Measurements from ENCODE around the gene ZNF277.

ZNF277 gene

GRCh38 chr7:112206238-112206990, at the start of gene ZNF277, which contains the start of gene DOCK4:
Gene ZNF277, plus strand, starts transcription at chr7:112206695. Its CDS starts 22 bp downstream, at chr7:112206717.
Gene DOCK4, minus strand, starts transcription at chr7:112206399. Its CDS starts 261 bp downstream, at chr7:112206138.
- peak; percentile 98 for DNase-seq (ENCODE audit: low read depth)
- H3K4me3 ChIP-seq (ENCODE audit: low read depth, low read length), result peak within 1 kb of the TSS; percentile 92
- TF ChIP-seq CTCF (IDR thresholded peaks at IDR 0.05; ENCODE audit: low read depth, low read length, missing control alignments), result no peak
- in situ Hi-C loops (cut with HindIII; ENCODE audit: low sequenced_read_pairs), result no loop called here

GRCh38 chr7:112157072-112157471, 49.4 kb upstream of the ZNF277 start:
- no peak overlapping the region for H3K4me3 ChIP-seq (ENCODE audit: low read depth, low read length)
- in situ Hi-C loops (cut with HindIII; ENCODE audit: low sequenced_read_pairs), result no loop called here
- TF ChIP-seq CTCF (IDR thresholded peaks at IDR 0.05; ENCODE audit: low read depth, low read length, missing control alignments), result no peak
- peak; percentile 95 for DNase-seq (ENCODE audit: low read depth)

- H3K4me3 ChIP-seq (ENCODE audit: low read depth, low read length), result no peak overlapping the region
- TF ChIP-seq CTCF (IDR thresholded peaks at IDR 0.05; ENCODE audit: low read depth, low read length, missing control alignments), result no peak
- DNase-seq (ENCODE audit: low read depth), result no peak
- in situ Hi-C loops (cut with HindIII; ENCODE audit: low sequenced_read_pairs), result no loop called here
Observed at GRCh38 chr7:112159351-112159750, 47.1 kb upstream of the ZNF277 start.

GRCh38 chr7:112160130-112160770, 46.2 kb upstream of the ZNF277 start:
- in situ Hi-C loops (cut with HindIII; ENCODE audit: low sequenced_read_pairs), result no loop called here
- no peak overlapping the region for H3K4me3 ChIP-seq (ENCODE audit: low read depth, low read length)
- TF ChIP-seq CTCF (IDR thresholded peaks at IDR 0.05; ENCODE audit: low read depth, low read length, missing control alignments), result no peak
- DNase-seq (ENCODE audit: low read depth), result peak; percentile 63

GRCh38 chr7:112160771-112161150, 45.7 kb upstream of the ZNF277 start:
- TF ChIP-seq CTCF (IDR thresholded peaks at IDR 0.05; ENCODE audit: low read depth, low read length, missing control alignments), result no peak
- in situ Hi-C loops (cut with HindIII; ENCODE audit: low sequenced_read_pairs), result no loop called here
- H3K4me3 ChIP-seq (ENCODE audit: low read depth, low read length), result no peak overlapping the region
- DNase-seq (ENCODE audit: low read depth), result no peak

GRCh38 chr7:112161253-112162141, 45.0 kb upstream of the ZNF277 start:
- no peak overlapping the region for H3K4me3 ChIP-seq (ENCODE audit: low read depth, low read length)
- no peak for DNase-seq (ENCODE audit: low read depth)
- TF ChIP-seq CTCF (IDR thresholded peaks at IDR 0.05; ENCODE audit: low read depth, low read length, missing control alignments), result no peak
- in situ Hi-C loops (cut with HindIII; ENCODE audit: low sequenced_read_pairs), result no loop called here

Measured in astrocyte of the cerebellum (primary cell).